Gastrocnemius medialis (tissue), 4 donors: ENCODE measurements around the gene ALG10B.

Experiments
- POLR2A ChIP-seq, 2 donors: fragments of 450-650 bp; IDR thresholded peaks; one replicate each; pipeline ENCODE4 v1.6.1; 2017; ENCODE audit warnings: antibody characterized with exemption in 2 of 2, mild to moderate bottlenecking in 2 of 2, moderate library complexity in 2 of 2
- TF ChIP-seq, protein P1 (sequence below), 5 experiments: fragments of 450-650 bp in 3 of 5; fragments of 200-600 bp in 2 of 5; sonication (generic) in 2 of 5; IDR thresholded peaks in 4 of 5; conservative IDR thresholded peaks in 1 of 5; 1 replicate in 4 of 5; 2 replicates in 1 of 5; pipeline ENCODE4 v1.5.1; 2016 to 2019; ENCODE audit warnings: antibody characterized with exemption in 5 of 5, mild to moderate bottlenecking in 3 of 5, moderate library complexity in 3 of 5

DNA sequence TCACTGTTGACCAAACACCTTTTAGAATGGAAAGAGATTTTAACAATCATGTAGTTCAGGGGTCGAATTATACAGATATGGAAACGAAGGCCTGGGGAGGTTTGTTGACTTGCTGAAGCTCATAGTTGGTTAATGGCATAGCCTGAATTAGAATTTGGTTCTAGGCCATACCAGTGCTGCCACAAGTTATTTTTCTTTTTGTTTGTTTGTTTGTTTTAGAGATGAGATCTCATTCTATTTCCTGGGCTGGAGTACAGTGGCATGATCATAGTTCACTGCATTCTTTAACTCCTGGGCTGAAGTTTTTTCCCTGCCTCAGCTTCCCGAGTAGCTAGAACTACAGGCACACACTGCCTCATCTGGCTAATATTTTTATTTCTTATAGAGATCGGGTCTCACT lies 25.4 kb upstream of the ALG10B start:
- TF ChIP-seq, protein P1, sequence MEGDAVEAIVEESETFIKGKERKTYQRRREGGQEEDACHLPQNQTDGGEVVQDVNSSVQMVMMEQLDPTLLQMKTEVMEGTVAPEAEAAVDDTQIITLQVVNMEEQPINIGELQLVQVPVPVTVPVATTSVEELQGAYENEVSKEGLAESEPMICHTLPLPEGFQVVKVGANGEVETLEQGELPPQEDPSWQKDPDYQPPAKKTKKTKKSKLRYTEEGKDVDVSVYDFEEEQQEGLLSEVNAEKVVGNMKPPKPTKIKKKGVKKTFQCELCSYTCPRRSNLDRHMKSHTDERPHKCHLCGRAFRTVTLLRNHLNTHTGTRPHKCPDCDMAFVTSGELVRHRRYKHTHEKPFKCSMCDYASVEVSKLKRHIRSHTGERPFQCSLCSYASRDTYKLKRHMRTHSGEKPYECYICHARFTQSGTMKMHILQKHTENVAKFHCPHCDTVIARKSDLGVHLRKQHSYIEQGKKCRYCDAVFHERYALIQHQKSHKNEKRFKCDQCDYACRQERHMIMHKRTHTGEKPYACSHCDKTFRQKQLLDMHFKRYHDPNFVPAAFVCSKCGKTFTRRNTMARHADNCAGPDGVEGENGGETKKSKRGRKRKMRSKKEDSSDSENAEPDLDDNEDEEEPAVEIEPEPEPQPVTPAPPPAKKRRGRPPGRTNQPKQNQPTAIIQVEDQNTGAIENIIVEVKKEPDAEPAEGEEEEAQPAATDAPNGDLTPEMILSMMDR (IDR thresholded peaks at IDR 0.05 in 4 of 5, conservative IDR thresholded peaks at IDR 0.05 in 1 of 5), result no peak
- TF ChIP-seq POLR2A (IDR thresholded peaks at IDR 0.05), result no peak
